SK-N-SH (cell line): Measurements from ENCODE around the gene STRA8. TPM values are rescaled to one million over a fixed set of nuclear protein-coding genes. Genes with fewer than 3 reads are reported as not detected.

Source experiments
- CTCF ChIA-PET: fragments of 300-600, 350-600 bp; formaldehyde crosslinking; extraction: SDS; loops from one replicate; lab custom pipeline; 2021; lab: Yijun Ruan, JAX
- POLR2A ChIA-PET: fragments of 350-600 bp; sonication (Branson Sonifier 250); formaldehyde crosslinking; extraction: SDS; loops from one replicate; lab custom pipeline; 2020; ENCODE audit warnings: antibody characterized with exemption, inconsistent platforms; lab: Yijun Ruan, JAX
- DNase-seq: peaks from one replicate; pipeline ENCODE4 v3.0.0; 2012
- H2AFZ ChIP-seq: fragments of 200-600 bp; sonication (generic); 2 replicates; pipeline ENCODE4 v1.8.1; 2016; ENCODE audit warnings: antibody characterized with exemption, mild to moderate bottlenecking, low read depth
- H3F3A ChIP-seq: fragments of 200-600 bp; sonication (generic); replicated peaks from 2 replicates; pipeline ENCODE3; 2016; ENCODE audit warnings: antibody characterized with exemption, mild to moderate bottlenecking; ENCODE audit not compliant: insufficient read depth
- H3K27ac ChIP-seq, 2 experiments: fragments of 200-500 bp in 1 of 2; fragments of 200-600 bp in 1 of 2; sonication (Bioruptor generic) in 1 of 2; sonication (generic), shearing (Covaris generic) in 1 of 2; 2 replicates each; pipeline versions ENCODE4 v1.5.1 to v1.6.1; 2014 to 2016; ENCODE audit warnings: low read depth in 2 of 2, inconsistent platforms in 1 of 2, low read length in 1 of 2, mild to moderate bottlenecking in 1 of 2, mixed read lengths in 1 of 2
- H3K27me3 ChIP-seq: fragments of 200-600 bp; sonication (generic), shearing (Covaris generic); 2 replicates; pipeline ENCODE4 v1.6.1; 2016; ENCODE audit warnings: mixed run types; ENCODE audit not compliant: insufficient read depth
- H3K36me3 ChIP-seq, 2 experiments: fragments of 200-500 bp in 1 of 2; fragments of 200-600 bp in 1 of 2; sonication (Bioruptor generic) in 1 of 2; sonication (generic) in 1 of 2; replicated peaks in 1 of 2; 2 replicates each; pipeline versions ENCODE3 to v1.5.1; 2014 to 2016; ENCODE audit warnings: low read length in 1 of 2, mild to moderate bottlenecking in 1 of 2; ENCODE audit not compliant: insufficient read depth in 2 of 2, control insufficient read depth in 1 of 2
- H3K4me1 ChIP-seq, 2 experiments: fragments of 200-500 bp in 1 of 2; fragments of 200-600 bp in 1 of 2; sonication (Bioruptor generic) in 1 of 2; sonication (generic), shearing (Covaris generic) in 1 of 2; 2 replicates each; pipeline versions ENCODE4 v1.5.1 to v1.6.1; 2014 to 2016; ENCODE audit warnings: low read depth in 1 of 2, low read length in 1 of 2, mixed run types in 1 of 2; ENCODE audit not compliant: insufficient read depth in 2 of 2, control insufficient read depth in 1 of 2
- H3K4me2 ChIP-seq: fragments of 200-600 bp; sonication (generic), shearing (Covaris generic); 2 replicates; pipeline ENCODE4 v1.6.1; 2017; ENCODE audit warnings: mixed run types
- H3K4me3 ChIP-seq, 2 experiments: fragments of 200-500 bp in 1 of 2; fragments of 200-600 bp in 1 of 2; sonication (Bioruptor generic) in 1 of 2; sonication (generic), shearing (Covaris generic) in 1 of 2; 2 replicates each; pipeline versions ENCODE4 v1.5.1 to v1.8.1; 2014 to 2016; ENCODE audit warnings: low read depth in 2 of 2, inconsistent platforms in 1 of 2, low read length in 1 of 2, mild to moderate bottlenecking in 1 of 2, mixed read lengths in 1 of 2, moderate library complexity in 1 of 2
- H3K79me2 ChIP-seq: fragments of 200-600 bp; sonication (generic); 2 replicates; pipeline ENCODE4 v1.8.1; 2017; ENCODE audit warnings: mild to moderate bottlenecking; ENCODE audit not compliant: insufficient read depth
- H3K9ac ChIP-seq: fragments of 200-600 bp; sonication (generic); 2 replicates; pipeline ENCODE4 v1.6.1; 2017; ENCODE audit warnings: mixed run types
- H3K9me2 ChIP-seq: fragments of 200-600 bp; sonication (generic); 2 replicates; pipeline ENCODE4 v1.6.1; 2017; ENCODE audit warnings: mixed run types
- H3K9me3 ChIP-seq: fragments of 200-600 bp; sonication (generic); 2 replicates; pipeline ENCODE4 v1.6.1; 2017; ENCODE audit warnings: mixed run types, mild to moderate bottlenecking, moderate library complexity
- H4K20me1 ChIP-seq: fragments of 200-600 bp; sonication (generic); 2 replicates; pipeline ENCODE4 v1.6.1; 2017; ENCODE audit warnings: mild to moderate bottlenecking, mixed run types; ENCODE audit not compliant: insufficient read depth
- CTCF ChIP-seq: fragments of 200-600 bp; sonication (generic); IDR thresholded peaks from 2 replicates; pipeline ENCODE4 v1.6.1; 2017; ENCODE audit warnings: antibody characterized with exemption, mild to moderate bottlenecking, moderate library complexity
- ELF1 ChIP-seq: IDR thresholded peaks from 2 replicates; pipeline ENCODE4 v1.4.0; 2012
- FOSL2 ChIP-seq: IDR thresholded peaks from 2 replicates; pipeline ENCODE4 v1.4.0; 2012; ENCODE audit warnings: low read depth, mild to moderate bottlenecking, moderate library complexity, borderline replicate concordance
- FOXJ3 ChIP-seq: sonication (generic); formaldehyde crosslinking; IDR thresholded peaks from 2 replicates; pipeline ENCODE4 v1.5.1; 2020; ENCODE audit warnings: mild to moderate bottlenecking, missing genetic modification reagents
- FOXM1 ChIP-seq: IDR thresholded peaks from 2 replicates; pipeline ENCODE4 v1.4.0; 2012; ENCODE audit warnings: low read depth, mild to moderate bottlenecking
- GABPA ChIP-seq: IDR thresholded peaks from 2 replicates; pipeline ENCODE4 v1.4.0; 2012; ENCODE audit warnings: low read depth, mild to moderate bottlenecking
- GATA2 ChIP-seq: sonication (generic); formaldehyde crosslinking; IDR thresholded peaks from 2 replicates; pipeline ENCODE4 v1.5.0; 2020; ENCODE audit warnings: mild to moderate bottlenecking, missing genetic modification reagents
- IRF3 ChIP-seq: fragments of 150-350 bp; IDR thresholded peaks from 2 replicates; pipeline ENCODE4 v1.6.1; 2016; ENCODE audit warnings: mild to moderate bottlenecking, low read depth, low read length
- JUND ChIP-seq: IDR thresholded peaks from 2 replicates; pipeline ENCODE4 v1.4.0; 2012
- MAX ChIP-seq: IDR thresholded peaks from 2 replicates; pipeline ENCODE4 v1.4.0; 2012; ENCODE audit warnings: low read depth
- MXI1 ChIP-seq: IDR thresholded peaks from 2 replicates; pipeline ENCODE4 v1.6.1; 2012; ENCODE audit warnings: mild to moderate bottlenecking, low read depth, low read length, improper control_type of control experiment
- NFIC ChIP-seq: IDR thresholded peaks from 2 replicates; pipeline ENCODE4 v1.4.0; 2012; ENCODE audit warnings: borderline replicate concordance
- NRF1 ChIP-seq: IDR thresholded peaks from 2 replicates; pipeline ENCODE4 v1.6.1; 2012; ENCODE audit warnings: low read depth, mild to moderate bottlenecking, low read length
- PBX3 ChIP-seq: IDR thresholded peaks from 2 replicates; pipeline ENCODE4; 2012
- POLR2AphosphoS5 ChIP-seq: IDR thresholded peaks from 2 replicates; pipeline ENCODE4 v1.6.1; 2012; ENCODE audit warnings: low read depth, low read length
- RAD21 ChIP-seq: IDR thresholded peaks from 2 replicates; pipeline ENCODE4 v1.6.1; 2012; ENCODE audit warnings: mild to moderate bottlenecking, low read length
- RCOR1 ChIP-seq: fragments of 150-350 bp; IDR thresholded peaks from 2 replicates; pipeline ENCODE4 v1.6.1; 2017; ENCODE audit warnings: antibody characterized with exemption, low read length
- REST ChIP-seq: IDR thresholded peaks from 2 replicates; pipeline ENCODE4 v1.6.1; 2012; ENCODE audit warnings: mild to moderate bottlenecking, low read depth, low read length, moderate library complexity
- RXRA ChIP-seq: IDR thresholded peaks from 2 replicates; pipeline ENCODE4 v1.4.0; 2012; ENCODE audit warnings: low read depth, mild to moderate bottlenecking, borderline replicate concordance
- SIN3A ChIP-seq: IDR thresholded peaks from 2 replicates; pipeline ENCODE4 v1.6.1; 2012; ENCODE audit warnings: low read depth, mild to moderate bottlenecking, low read length, moderate library complexity, borderline replicate concordance
- SMC3 ChIP-seq: IDR thresholded peaks from 2 replicates; pipeline ENCODE4 v1.6.1; 2012; ENCODE audit warnings: low read depth, low read length, improper control_type of control experiment
- TCF12 ChIP-seq: IDR thresholded peaks from 2 replicates; pipeline ENCODE4 v1.4.0; 2012
- TEAD4 ChIP-seq: IDR thresholded peaks from 2 replicates; pipeline ENCODE4 v1.4.0; 2012; ENCODE audit warnings: mild to moderate bottlenecking, borderline replicate concordance; ENCODE audit not compliant: insufficient read depth
- USF2 ChIP-seq: fragments of 150-350 bp; IDR thresholded peaks from 2 replicates; pipeline ENCODE4 v1.6.1; 2017; ENCODE audit warnings: antibody characterized with exemption, low read length, low read depth, borderline replicate concordance
- YY1 ChIP-seq: IDR thresholded peaks from 2 replicates; pipeline ENCODE4 v1.4.0; 2012; ENCODE audit warnings: low read depth, mild to moderate bottlenecking
- WGBS: methylation state at CpG from one replicate; pipeline ENCODE4 v1.1.6; 2017; ENCODE audit warnings: low lambda C conversion rate; 5-methylcytosine and 5-hydroxymethylcytosine counted together
- polyA plus RNA-seq, 3 experiments: library from polyadenylated mRNA; depleted of rRNA; stranded (reverse); fragments of >200 nt; gene quantifications; 2 replicates each; pipeline ENCODE4 v1.2.3, GENCODE V29; 2012

Gene STRA8
- polyA plus RNA-seq, 1 of the 3 experiments (the other 2 are of a cell fraction), result not detected

- DNase-seq, result peak; percentile 100
- Histone ChIP-seq H3K9ac (peak within 1 kb of the TSS; percentile 80), H3K9me3 (no peaks in the 10 kb centered on the region), H3K27me3 (no peaks in the 10 kb centered on the region), H3F3A (peaks cover 5% of the 10 kb centered on the region), H3K27ac (peak within 1 kb of the TSS; percentile 81 to 90), H3K9me2 (no peaks in the 10 kb centered on the region), H2AFZ (peak within 1 kb of the TSS; percentile 98), H3K79me2 (no peaks in the 10 kb centered on the region), H3K4me3 (peak within 1 kb of the TSS; percentile 92 to 99), H3K36me3 (no peaks in the 10 kb centered on the region), H3K4me1 (peaks cover 0 to 6% of the 10 kb centered on the region in 2 experiments; a peak in 2 of 4 replicates), H3K4me2 (peak within 1 kb of the TSS; percentile 86), H4K20me1 (no peaks in the 10 kb centered on the region)
- ChIA-PET CTCF (interaction anchor here (1.0 to 1.7 kb wide), 4 partner anchors 9 to 70 kb away, joined by 3 to 6 read pairs (median 5); partner anchors contain the start of gene CYREN), POLR2A (interaction anchor here (0.5 to 2.0 kb wide), 6 partner anchors 9 to 385 kb away, joined by 3 to 8 read pairs (median 6); partner anchors contain the start of gene CYREN)
- WGBS, result 1% methylated on average over 32 of the region's 82 CpGs
- TF ChIP-seq RCOR1 (no peak), YY1 (peak; percentile 90), GABPA (no peak), TEAD4 (no peak), JUND (no peak), CTCF (peak; percentile 33), FOXJ3 (no peak; the same call in 1 of the 2 replicates), FOXM1 (no peak), SIN3A (no peak), RAD21 (no peak), TCF12 (no peak), MXI1 (0 out of 2 replicates have a peak, but pooled peaks have one; percentile 79), GATA2 (CRISPR knock-in tag) (no peak), REST (0 out of 2 replicates have a peak, but pooled peaks have one; percentile 53), RXRA (no peak), NFIC (no peak), POLR2AphosphoS5 (peak; percentile 84), FOSL2 (no peak; the same call in 1 of the 2 replicates), IRF3 (no peak), ELF1 (no peak), PBX3 (no peak), SMC3 (no peak), NRF1 (peak; percentile 21; the same call in 1 of the 2 replicates), USF2 (no peak), MAX (no peak)
Measured at GRCh38 chr7:135211179-135211945, 22.3 kb upstream of the STRA8 start, which contains the start of gene WDR91. Gene WDR91 (minus strand): TSS chr7:135211526. CDS start chr7:135211502, 24 bp downstream.
